HEK293T (cell line): Measurements from ENCODE around the gene MSMB.

Experiments
- ARNT ChIP-seq: fragments of 450-650 bp; IDR thresholded peaks from 2 replicates; pipeline ENCODE4 v1.6.1; 2017; ENCODE audit warnings: mild to moderate bottlenecking
- BHLHE40 ChIP-seq: fragments of 450-650 bp; IDR thresholded peaks from 2 replicates; pipeline ENCODE4 v1.6.1; 2016; ENCODE audit warnings: mild to moderate bottlenecking, moderate library complexity, borderline replicate concordance
- CTBP1 ChIP-seq: fragments of 450-650 bp; IDR thresholded peaks from 2 replicates; pipeline ENCODE4 v1.6.1; 2016; ENCODE audit warnings: borderline replicate concordance
- ELF4 ChIP-seq: fragments of 450-650 bp; IDR thresholded peaks from 2 replicates; pipeline ENCODE4 v1.6.1; 2017; ENCODE audit warnings: antibody characterized with exemption
- FOXA1 ChIP-seq: fragments of 450-650 bp; IDR thresholded peaks from 2 replicates; pipeline ENCODE4 v1.6.1; 2016; ENCODE audit warnings: mild to moderate bottlenecking
- HDGF ChIP-seq: fragments of 450-650 bp; IDR thresholded peaks from 2 replicates; pipeline ENCODE4 v1.6.1; 2017; ENCODE audit warnings: antibody characterized with exemption, borderline replicate concordance
- L3MBTL2 ChIP-seq: fragments of 450-650 bp; conservative IDR thresholded peaks from 2 replicates; pipeline ENCODE4 v1.6.1; 2016; ENCODE audit warnings: mild to moderate bottlenecking
- NFRKB ChIP-seq: fragments of 450-650 bp; IDR thresholded peaks from 2 replicates; pipeline ENCODE4 v1.6.1; 2016; ENCODE audit warnings: mild to moderate bottlenecking, moderate library complexity
- TARDBP ChIP-seq: fragments of 450-650 bp; IDR thresholded peaks from 2 replicates; pipeline ENCODE4 v1.6.1; 2016
- TF ChIP-seq, protein P1 (sequence below): fragments of 450-650 bp; IDR thresholded peaks from 2 replicates; pipeline ENCODE4 v1.6.1; 2016

DNA sequence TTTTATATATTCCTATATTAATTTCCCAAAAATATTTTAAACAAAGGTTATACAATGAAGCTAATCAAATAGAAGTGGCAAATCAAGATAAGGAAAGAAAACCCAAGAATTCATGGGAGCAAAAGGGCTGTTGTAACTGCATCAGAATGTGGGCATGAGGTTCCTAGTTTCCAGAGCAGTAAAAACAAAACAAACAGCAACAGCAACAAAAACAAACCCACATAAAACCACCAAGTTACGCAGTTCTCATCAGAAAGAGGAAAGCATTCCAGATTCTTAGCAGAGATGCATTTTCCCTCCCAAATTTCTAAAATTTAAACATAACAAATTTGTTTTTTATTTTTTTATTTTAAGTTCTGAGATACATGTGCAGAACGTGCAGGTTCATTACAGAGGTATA lies 34.8 kb upstream of the MSMB start:
- TF ChIP-seq L3MBTL2, result no peak
- TF ChIP-seq ELF4, result no peak
- TF ChIP-seq NFRKB, result no peak
- no peak for TF ChIP-seq CTBP1
- TF ChIP-seq, protein P1, sequence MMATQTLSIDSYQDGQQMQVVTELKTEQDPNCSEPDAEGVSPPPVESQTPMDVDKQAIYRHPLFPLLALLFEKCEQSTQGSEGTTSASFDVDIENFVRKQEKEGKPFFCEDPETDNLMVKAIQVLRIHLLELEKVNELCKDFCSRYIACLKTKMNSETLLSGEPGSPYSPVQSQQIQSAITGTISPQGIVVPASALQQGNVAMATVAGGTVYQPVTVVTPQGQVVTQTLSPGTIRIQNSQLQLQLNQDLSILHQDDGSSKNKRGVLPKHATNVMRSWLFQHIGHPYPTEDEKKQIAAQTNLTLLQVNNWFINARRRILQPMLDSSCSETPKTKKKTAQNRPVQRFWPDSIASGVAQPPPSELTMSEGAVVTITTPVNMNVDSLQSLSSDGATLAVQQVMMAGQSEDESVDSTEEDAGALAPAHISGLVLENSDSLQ, result no peak
- no peak for TF ChIP-seq FOXA1
- TF ChIP-seq TARDBP, result no peak
- no peak for TF ChIP-seq HDGF
- no peak for TF ChIP-seq BHLHE40
- TF ChIP-seq ARNT, result no peak
